Urothelium cell line (cell line): ENCODE results near the gene TNFAIP8L1.

Source experiments
- DNase-seq: peaks from one replicate; pipeline ENCODE4 v3.0.0; 2011; ENCODE audit warnings: low spot score, mixed read lengths
- FAIRE-seq: peaks from 2 replicates; lab custom pipeline; 2011; peaks lifted over from hg19 to GRCh38; lab: Jason Lieb, UNC

TNFAIP8L1 gene

DNA sequence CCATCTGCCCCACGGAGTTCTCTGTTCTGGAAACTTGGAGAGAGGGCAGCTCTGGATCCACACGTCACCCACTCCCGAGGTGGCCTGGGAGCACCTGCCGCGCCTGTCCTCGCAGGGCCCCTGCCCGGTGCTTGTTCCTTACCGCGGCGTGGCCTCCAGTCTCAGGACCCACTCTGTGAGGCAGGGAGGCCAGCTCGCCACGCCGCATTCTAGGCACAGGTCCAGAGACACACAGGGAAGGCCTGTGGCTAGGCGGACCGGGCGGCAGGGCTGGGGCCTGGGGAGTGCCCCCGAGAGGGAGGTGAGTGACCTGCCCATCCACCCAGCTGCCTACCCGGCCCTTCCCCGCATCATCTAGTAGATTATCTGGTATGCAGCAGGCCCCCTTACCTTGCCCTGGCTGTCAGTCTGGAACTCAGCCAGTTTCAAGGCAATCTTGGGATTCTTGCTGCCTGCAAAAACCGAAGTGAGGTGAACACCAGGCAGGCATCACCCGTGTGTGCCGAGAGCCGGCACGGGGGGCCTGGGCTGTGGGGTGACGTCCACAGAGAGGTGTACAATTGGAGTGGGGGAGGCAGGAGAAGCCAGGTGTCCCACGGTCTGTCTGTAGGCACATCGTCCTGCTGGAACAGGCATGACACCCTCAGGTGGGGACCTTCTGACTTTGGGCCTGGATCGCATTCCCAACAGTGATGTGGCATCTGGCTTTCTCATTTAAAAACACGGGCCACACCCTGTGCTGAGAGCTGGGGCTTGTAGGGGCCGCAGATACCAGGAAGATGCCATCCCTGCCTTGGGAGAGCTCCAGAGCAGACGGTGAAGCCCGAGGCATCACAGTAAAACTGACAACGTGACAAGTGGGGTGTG, 60.7 kb downstream of the TNFAIP8L1 start:
- no peak for FAIRE-seq
- DNase-seq, result no peak

GRCh38 chr19:4700693-4700970, 61.3 kb downstream of the TNFAIP8L1 start:
- DNase-seq (no peak), FAIRE-seq (no peak)

GRCh38 chr19:4701557-4701956, 62.2 kb downstream of the TNFAIP8L1 start:
- FAIRE-seq, result no peak

GRCh38 chr19:4702764-4703163, 63.4 kb downstream of the TNFAIP8L1 start:
- FAIRE-seq, result no peak
- no peak for DNase-seq

More at GRCh38 chr19:4701557-4701956, 62.2 kb downstream of the TNFAIP8L1 start:
- no peak for DNase-seq

DNA sequence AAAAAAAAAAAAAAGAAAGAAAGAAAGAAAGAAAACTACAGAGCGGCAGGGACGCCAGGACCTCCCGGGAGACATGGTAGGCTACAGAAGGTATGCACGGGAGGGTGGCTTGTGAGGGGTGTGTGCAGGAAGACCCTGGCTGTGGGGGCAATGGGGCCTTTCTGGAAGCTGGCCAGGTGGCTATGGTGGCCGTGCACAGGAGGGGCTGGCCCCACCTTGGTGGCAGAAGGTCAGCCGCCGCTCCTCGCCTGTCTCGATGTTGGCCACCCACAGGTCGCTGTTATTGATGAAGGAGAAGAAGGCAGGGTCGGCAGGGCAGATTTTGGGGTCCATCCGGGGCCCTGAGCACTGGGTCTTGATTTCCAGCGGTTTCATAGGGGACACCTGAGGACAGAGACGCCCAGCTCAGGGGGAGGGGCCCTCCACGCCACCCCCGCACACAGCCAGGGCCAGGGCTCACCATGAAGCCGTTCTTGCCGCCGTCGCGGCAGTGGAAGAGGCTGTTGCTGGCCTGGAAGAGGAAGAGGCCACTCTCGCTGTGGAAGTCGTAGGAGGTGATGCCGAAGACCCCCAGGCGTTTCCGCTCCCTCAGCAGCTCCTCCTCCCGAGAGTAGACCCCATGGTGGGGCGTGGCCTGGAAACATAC, 64.5 kb downstream of the TNFAIP8L1 start:
- DNase-seq (no peak), FAIRE-seq (no peak)

DNA sequence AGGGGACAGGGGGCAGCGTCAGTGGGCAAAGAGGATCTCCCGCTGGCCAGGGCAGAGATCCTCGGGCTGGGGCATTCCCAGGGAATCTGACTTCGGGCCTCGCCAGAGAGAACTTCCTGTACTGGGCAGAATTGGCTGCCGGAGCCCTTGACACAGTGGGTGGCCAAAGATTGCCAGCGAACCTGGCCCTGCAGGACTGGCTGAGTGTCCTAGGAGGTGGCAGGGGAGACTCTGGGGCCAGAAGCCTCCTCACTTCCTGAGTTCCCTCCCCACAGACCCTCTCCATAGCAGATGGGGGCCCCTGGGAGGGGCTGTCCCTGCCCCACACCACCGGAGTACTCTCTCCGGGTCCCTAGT, 65.0 kb downstream of the TNFAIP8L1 start:
- DNase-seq, result no peak
- FAIRE-seq, result no peak
